GM23248 (cell line): Measurements from ENCODE around the gene IQSEC1. TPM values are rescaled to one million over a fixed set of nuclear protein-coding genes. Genes with fewer than 3 reads are reported as not detected.

ENCODE experiments used
- DNase-seq: peaks from one replicate; pipeline ENCODE4 v3.0.0-alpha.2; 2015
- H2AFZ ChIP-seq: fragments of 200-600 bp; sonication (generic); 2 replicates; pipeline ENCODE4 v1.6.1; 2016; ENCODE audit warnings: antibody characterized with exemption
- H3F3A ChIP-seq: fragments of 200-600 bp; sonication (generic); 2 replicates; pipeline ENCODE4 v1.6.1; 2016; ENCODE audit warnings: mild to moderate bottlenecking, antibody characterized with exemption, mixed run types; ENCODE audit not compliant: insufficient read depth
- H3K27ac ChIP-seq: fragments of 200-600 bp; sonication (generic); 2 replicates; pipeline ENCODE4 v1.5.1; 2016; ENCODE audit warnings: mild to moderate bottlenecking
- H3K27me3 ChIP-seq: fragments of 200-600 bp; sonication (generic); replicated peaks from 2 replicates; pipeline ENCODE4 v1.6.1; 2016; ENCODE audit warnings: mild to moderate bottlenecking; ENCODE audit not compliant: insufficient read depth
- H3K36me3 ChIP-seq: fragments of 200-600 bp; sonication (generic); 2 replicates; pipeline ENCODE4 v1.6.1; 2016; ENCODE audit warnings: low read depth, mild to moderate bottlenecking
- H3K4me1 ChIP-seq: fragments of 200-600 bp; sonication (generic); 2 replicates; pipeline ENCODE4 v1.6.1; 2016; ENCODE audit warnings: mild to moderate bottlenecking; ENCODE audit not compliant: insufficient read depth
- H3K4me2 ChIP-seq: fragments of 200-600 bp; sonication (generic); one replicate; pipeline ENCODE4 v1.6.1; 2016; ENCODE audit warnings: mild to moderate bottlenecking; ENCODE audit not compliant: unreplicated experiment
- H3K4me3 ChIP-seq: fragments of 200-600 bp; sonication (generic); 2 replicates; pipeline ENCODE4 v1.5.1; 2016; ENCODE audit warnings: mild to moderate bottlenecking
- H3K79me2 ChIP-seq: fragments of 200-600 bp; sonication (generic); 2 replicates; pipeline ENCODE4 v1.6.1; 2016; ENCODE audit warnings: mild to moderate bottlenecking; ENCODE audit not compliant: insufficient read depth
- H3K9ac ChIP-seq: fragments of 200-600 bp; sonication (generic); 2 replicates; pipeline ENCODE4 v1.6.1; 2016; ENCODE audit warnings: mild to moderate bottlenecking
- H3K9me2 ChIP-seq: fragments of 200-600 bp; sonication (generic); 2 replicates; pipeline ENCODE4 v1.6.1; 2016; ENCODE audit warnings: mixed run types, mild to moderate bottlenecking, moderate library complexity; ENCODE audit not compliant: insufficient read depth
- H3K9me3 ChIP-seq: fragments of 200-600 bp; sonication (generic); one replicate; pipeline ENCODE4 v1.6.1; 2017; ENCODE audit warnings: low read depth
- H4K20me1 ChIP-seq: fragments of 200-600 bp; sonication (generic); 2 replicates; pipeline ENCODE4 v1.6.0; 2016; ENCODE audit not compliant: insufficient read depth
- EZH2 ChIP-seq: fragments of 200-600 bp; sonication (generic); IDR thresholded peaks from 2 replicates; pipeline ENCODE4 v1.6.1; 2018; ENCODE audit warnings: antibody characterized with exemption, mild to moderate bottlenecking; ENCODE audit not compliant: insufficient read depth, poor library complexity, severe bottlenecking
- EZH2phosphoT487 ChIP-seq: fragments of 200-600 bp; sonication (generic); IDR thresholded peaks from 2 replicates; pipeline ENCODE4 v1.6.1; 2018; ENCODE audit warnings: antibody characterized with exemption, moderate library complexity, mild to moderate bottlenecking, low read depth; ENCODE audit not compliant: insufficient read depth
- WGBS, 2 experiments: methylation state at CpG; one replicate each; pipeline ENCODE4 v1.1.6; 2015 to 2017; ENCODE audit warnings: low lambda C conversion rate in 2 of 2, low coverage in 1 of 2; ENCODE audit errors: missing lambda C conversion rate in 2 of 2; 5-methylcytosine and 5-hydroxymethylcytosine counted together
- in situ Hi-C: fragments of 300-500 bp; cut with MboI; formaldehyde crosslinking; loops from 2 replicates; pipeline ENCODE4 v1.15.0; 2020
- polyA plus RNA-seq: library from polyadenylated mRNA; unstranded; fragments of >200 nt; fragmentation: Nextera tagmentation; extraction: Ambion mirVana; gene quantifications from 2 replicates; pipeline ENCODE4 v1.2.1, GENCODE V29; 2016
- total RNA-seq: library from RNA; depleted of rRNA; stranded (reverse); fragments of >200 nt; shearing (Covaris generic); gene quantifications from 2 replicates; pipeline ENCODE4 v1.2.3, GENCODE V29; 2014

IQSEC1 gene
- total and polyA plus RNA-seq, 2 experiments from 2014 or later: 5.1 to 21.6 TPM

DNA sequence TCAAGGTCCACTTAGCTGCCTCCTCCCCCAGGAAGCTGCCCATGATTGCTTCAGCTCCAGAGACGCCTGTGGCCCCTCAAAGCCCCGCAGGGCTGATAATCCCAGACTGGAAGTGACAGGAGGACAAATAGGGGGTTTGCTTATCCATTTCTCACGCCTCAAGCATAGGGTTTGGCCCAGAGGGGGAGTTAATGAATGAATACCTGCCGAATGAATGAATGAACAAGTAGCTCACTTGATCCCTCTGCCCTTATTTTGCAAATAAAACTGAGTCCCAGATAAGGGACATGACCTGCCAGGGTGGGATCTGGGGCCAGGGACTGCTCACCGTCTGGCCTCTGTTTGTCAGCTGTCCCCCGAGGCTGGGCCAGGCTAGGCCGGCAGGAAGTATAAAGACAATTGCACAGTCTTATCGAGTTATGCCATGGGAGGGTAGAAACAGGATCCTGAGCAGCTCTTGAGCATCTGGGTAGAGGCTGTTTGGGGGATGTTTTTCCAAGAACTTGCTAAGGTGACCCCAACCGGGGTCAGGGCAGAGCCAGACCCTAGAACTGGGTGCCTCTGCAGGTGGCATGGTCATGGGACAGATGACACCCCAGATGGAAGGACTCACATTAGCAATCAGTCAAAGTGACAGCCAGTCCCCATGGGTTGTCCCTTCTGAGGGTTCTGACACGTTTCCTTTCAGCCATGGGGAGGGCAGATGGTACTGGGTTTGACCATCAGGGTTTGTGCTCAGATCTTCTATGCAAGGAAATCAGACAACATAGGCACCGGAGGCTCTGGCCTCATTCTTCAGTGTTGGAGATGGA is 45.0 kb downstream of the IQSEC1 start:
- Histone ChIP-seq H3K9me3 (no peaks in the 10 kb centered on the region), H3K9me2 (no peaks in the 10 kb centered on the region), H4K20me1 (no peaks in the 10 kb centered on the region), H3K79me2 (no peaks in the 10 kb centered on the region), H3K36me3 (no peaks in the 10 kb centered on the region), H3K27ac (no peak overlapping the region), H3K4me2 (no peak overlapping the region), H3K27me3 (no peaks in the 10 kb centered on the region), H3K4me1 (peaks cover 18% of the 10 kb centered on the region), H2AFZ (no peak overlapping the region), H3K4me3 (no peak overlapping the region), H3K9ac (no peak overlapping the region), H3F3A (peaks cover 15% of the 10 kb centered on the region; the same call in 1 of the 2 replicates)
- no peak for DNase-seq
- TF ChIP-seq EZH2phosphoT487 (no peak), EZH2 (no peak)
- in situ Hi-C loops: no loop called here
- 67 to 68% methylated on average over 11 of the region's 11 CpGs for WGBS, 2 experiments

DNA sequence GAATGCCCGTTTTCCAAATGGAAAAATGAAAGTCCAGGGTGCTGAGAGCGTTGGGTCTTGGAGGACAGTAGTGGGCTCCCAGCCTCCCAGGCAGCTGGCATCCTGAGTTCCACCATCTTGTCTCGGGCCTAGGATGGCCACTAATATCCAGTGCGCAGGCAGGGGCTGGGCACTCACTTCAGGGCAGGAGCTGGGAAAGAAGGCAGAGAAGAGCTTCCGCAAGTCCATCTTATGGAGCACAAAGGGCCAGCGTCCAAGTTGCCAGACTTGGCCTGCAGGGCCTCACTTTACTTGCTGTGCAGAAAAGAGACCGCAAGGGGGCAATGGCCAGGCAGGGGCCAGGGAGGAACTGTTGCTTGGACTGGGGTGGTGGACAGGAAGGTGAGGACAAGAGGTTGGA is 46.1 kb downstream of the IQSEC1 start:
- no peak overlapping the region for H3K4me3 ChIP-seq
- no peak overlapping the region for H2AFZ ChIP-seq
- no peaks in the 10 kb centered on the region for H3K27me3 ChIP-seq
- no peak for TF ChIP-seq EZH2phosphoT487
- TF ChIP-seq EZH2: no peak
- no peak overlapping the region for H3K27ac ChIP-seq
- no peaks in the 10 kb centered on the region for H3K79me2 ChIP-seq
- in situ Hi-C loops: no loop called here
- no peak for DNase-seq
- no peak overlapping the region for H3K9ac ChIP-seq
- peaks cover 27% of the 10 kb centered on the region for H3K4me1 ChIP-seq
- H4K20me1 ChIP-seq: no peaks in the 10 kb centered on the region
- WGBS, 2 experiments: 80 to 84% methylated on average over 7 of the region's 7 CpGs
- H3K36me3 ChIP-seq: no peaks in the 10 kb centered on the region
- H3K9me2 ChIP-seq: no peaks in the 10 kb centered on the region
- H3K4me2 ChIP-seq: no peak overlapping the region
- H3F3A ChIP-seq: peaks cover 16% of the 10 kb centered on the region; the same call in 1 of the 2 replicates
- no peaks in the 10 kb centered on the region for H3K9me3 ChIP-seq

DNA sequence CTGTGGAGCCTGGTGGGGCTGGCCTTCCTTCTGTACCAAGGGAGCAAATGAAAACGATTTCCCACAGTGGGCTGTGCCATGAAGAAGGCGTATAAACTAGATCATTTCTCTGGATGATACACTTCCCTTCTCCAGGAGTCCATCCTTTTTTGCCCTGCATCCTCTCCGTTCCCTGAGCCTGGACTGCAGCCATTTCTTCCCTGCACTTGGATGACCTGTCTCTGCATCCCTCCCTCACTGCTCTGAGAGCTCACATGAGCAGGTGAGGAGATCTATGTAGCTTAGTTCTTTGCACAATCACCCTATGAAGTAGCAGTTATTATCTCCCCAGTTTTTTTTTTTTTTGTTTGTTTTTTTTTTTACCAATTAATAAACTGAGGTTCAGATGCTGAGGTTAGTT is 46.7 kb downstream of the IQSEC1 start:
- 92 to 96% methylated on average over 3 of the region's 3 CpGs for WGBS, 2 experiments
- no peaks in the 10 kb centered on the region for H3K79me2 ChIP-seq
- no peak overlapping the region for H3K9ac ChIP-seq
- no peak for DNase-seq
- H3F3A ChIP-seq: peaks cover 16% of the 10 kb centered on the region; the same call in 1 of the 2 replicates
- no peaks in the 10 kb centered on the region for H3K9me3 ChIP-seq
- TF ChIP-seq EZH2 (no peak), EZH2phosphoT487 (no peak)
- in situ Hi-C loops: no loop called here
- no peaks in the 10 kb centered on the region for H4K20me1 ChIP-seq
- no peak overlapping the region for H2AFZ ChIP-seq
- no peak overlapping the region for H3K4me3 ChIP-seq
- H3K27ac ChIP-seq: no peak overlapping the region
- no peaks in the 10 kb centered on the region for H3K27me3 ChIP-seq
- peaks cover 32% of the 10 kb centered on the region for H3K4me1 ChIP-seq
- H3K36me3 ChIP-seq: no peaks in the 10 kb centered on the region
- H3K9me2 ChIP-seq: no peaks in the 10 kb centered on the region
- no peak overlapping the region for H3K4me2 ChIP-seq

DNA sequence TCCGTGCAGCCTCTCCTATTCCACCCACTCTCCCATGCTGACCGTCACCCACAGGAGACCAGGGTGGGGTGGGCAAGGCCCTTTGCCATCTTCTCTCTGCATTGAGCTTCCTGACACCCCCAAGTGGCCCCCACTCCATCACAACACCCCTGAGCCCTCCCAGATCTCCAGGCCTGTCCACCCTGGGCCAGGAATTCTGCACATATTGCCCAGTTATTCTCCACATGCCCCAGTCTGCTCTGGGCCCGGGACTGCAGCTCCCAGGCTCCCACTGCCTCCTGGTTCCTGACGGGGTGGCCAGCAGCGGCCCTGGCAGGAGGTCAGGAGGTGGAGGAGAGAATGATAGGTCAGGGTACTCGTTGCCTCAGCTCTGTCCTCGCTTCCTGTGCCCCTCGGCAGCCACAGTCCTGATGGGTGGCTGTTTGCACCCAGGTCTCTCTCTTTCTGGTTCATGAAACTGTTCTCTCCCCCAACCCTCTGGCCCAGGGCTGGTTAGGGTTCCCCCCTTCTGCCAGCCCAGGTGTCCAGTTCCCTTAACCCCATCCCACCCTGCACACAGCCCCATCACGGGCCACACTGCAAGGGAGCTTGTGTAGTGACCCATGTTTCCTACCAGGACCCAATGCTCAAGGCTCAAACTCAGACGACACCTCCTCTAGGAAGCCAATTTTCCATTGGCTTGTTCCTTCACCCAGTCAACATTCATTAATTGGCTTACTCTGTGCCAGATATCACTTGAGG is 47.3 kb downstream of the IQSEC1 start:
- Histone ChIP-seq H3K4me1 (peaks cover 32% of the 10 kb centered on the region), H3K4me2 (no peak overlapping the region), H3F3A (peaks cover 16% of the 10 kb centered on the region; the same call in 1 of the 2 replicates), H3K79me2 (no peaks in the 10 kb centered on the region), H3K27ac (no peak overlapping the region), H3K9ac (no peak overlapping the region), H2AFZ (no peak overlapping the region), H3K27me3 (no peaks in the 10 kb centered on the region), H3K9me2 (no peaks in the 10 kb centered on the region), H3K9me3 (no peaks in the 10 kb centered on the region), H4K20me1 (no peaks in the 10 kb centered on the region), H3K36me3 (no peaks in the 10 kb centered on the region), H3K4me3 (no peak overlapping the region)
- WGBS, 2 experiments: 57 to 66% methylated on average over 10 of the region's 10 CpGs
- in situ Hi-C loops: no loop called here
- no peak for DNase-seq
- no peak for TF ChIP-seq EZH2
- TF ChIP-seq EZH2phosphoT487: no peak
